Measurements from ENCODE around the gene ANKRD13A. TPM values are rescaled to one million over a fixed set of nuclear protein-coding genes. Genes with fewer than 3 reads are reported as not detected.

The ANKRD13A gene
- total and polyA plus RNA-seq, 2 of the 8 experiments (the other 6 are each of a cell fraction or from before 2014, with no cell fraction given) = 16.8 to 21.4 TPM

- TF ChIP-seq, protein P1, sequence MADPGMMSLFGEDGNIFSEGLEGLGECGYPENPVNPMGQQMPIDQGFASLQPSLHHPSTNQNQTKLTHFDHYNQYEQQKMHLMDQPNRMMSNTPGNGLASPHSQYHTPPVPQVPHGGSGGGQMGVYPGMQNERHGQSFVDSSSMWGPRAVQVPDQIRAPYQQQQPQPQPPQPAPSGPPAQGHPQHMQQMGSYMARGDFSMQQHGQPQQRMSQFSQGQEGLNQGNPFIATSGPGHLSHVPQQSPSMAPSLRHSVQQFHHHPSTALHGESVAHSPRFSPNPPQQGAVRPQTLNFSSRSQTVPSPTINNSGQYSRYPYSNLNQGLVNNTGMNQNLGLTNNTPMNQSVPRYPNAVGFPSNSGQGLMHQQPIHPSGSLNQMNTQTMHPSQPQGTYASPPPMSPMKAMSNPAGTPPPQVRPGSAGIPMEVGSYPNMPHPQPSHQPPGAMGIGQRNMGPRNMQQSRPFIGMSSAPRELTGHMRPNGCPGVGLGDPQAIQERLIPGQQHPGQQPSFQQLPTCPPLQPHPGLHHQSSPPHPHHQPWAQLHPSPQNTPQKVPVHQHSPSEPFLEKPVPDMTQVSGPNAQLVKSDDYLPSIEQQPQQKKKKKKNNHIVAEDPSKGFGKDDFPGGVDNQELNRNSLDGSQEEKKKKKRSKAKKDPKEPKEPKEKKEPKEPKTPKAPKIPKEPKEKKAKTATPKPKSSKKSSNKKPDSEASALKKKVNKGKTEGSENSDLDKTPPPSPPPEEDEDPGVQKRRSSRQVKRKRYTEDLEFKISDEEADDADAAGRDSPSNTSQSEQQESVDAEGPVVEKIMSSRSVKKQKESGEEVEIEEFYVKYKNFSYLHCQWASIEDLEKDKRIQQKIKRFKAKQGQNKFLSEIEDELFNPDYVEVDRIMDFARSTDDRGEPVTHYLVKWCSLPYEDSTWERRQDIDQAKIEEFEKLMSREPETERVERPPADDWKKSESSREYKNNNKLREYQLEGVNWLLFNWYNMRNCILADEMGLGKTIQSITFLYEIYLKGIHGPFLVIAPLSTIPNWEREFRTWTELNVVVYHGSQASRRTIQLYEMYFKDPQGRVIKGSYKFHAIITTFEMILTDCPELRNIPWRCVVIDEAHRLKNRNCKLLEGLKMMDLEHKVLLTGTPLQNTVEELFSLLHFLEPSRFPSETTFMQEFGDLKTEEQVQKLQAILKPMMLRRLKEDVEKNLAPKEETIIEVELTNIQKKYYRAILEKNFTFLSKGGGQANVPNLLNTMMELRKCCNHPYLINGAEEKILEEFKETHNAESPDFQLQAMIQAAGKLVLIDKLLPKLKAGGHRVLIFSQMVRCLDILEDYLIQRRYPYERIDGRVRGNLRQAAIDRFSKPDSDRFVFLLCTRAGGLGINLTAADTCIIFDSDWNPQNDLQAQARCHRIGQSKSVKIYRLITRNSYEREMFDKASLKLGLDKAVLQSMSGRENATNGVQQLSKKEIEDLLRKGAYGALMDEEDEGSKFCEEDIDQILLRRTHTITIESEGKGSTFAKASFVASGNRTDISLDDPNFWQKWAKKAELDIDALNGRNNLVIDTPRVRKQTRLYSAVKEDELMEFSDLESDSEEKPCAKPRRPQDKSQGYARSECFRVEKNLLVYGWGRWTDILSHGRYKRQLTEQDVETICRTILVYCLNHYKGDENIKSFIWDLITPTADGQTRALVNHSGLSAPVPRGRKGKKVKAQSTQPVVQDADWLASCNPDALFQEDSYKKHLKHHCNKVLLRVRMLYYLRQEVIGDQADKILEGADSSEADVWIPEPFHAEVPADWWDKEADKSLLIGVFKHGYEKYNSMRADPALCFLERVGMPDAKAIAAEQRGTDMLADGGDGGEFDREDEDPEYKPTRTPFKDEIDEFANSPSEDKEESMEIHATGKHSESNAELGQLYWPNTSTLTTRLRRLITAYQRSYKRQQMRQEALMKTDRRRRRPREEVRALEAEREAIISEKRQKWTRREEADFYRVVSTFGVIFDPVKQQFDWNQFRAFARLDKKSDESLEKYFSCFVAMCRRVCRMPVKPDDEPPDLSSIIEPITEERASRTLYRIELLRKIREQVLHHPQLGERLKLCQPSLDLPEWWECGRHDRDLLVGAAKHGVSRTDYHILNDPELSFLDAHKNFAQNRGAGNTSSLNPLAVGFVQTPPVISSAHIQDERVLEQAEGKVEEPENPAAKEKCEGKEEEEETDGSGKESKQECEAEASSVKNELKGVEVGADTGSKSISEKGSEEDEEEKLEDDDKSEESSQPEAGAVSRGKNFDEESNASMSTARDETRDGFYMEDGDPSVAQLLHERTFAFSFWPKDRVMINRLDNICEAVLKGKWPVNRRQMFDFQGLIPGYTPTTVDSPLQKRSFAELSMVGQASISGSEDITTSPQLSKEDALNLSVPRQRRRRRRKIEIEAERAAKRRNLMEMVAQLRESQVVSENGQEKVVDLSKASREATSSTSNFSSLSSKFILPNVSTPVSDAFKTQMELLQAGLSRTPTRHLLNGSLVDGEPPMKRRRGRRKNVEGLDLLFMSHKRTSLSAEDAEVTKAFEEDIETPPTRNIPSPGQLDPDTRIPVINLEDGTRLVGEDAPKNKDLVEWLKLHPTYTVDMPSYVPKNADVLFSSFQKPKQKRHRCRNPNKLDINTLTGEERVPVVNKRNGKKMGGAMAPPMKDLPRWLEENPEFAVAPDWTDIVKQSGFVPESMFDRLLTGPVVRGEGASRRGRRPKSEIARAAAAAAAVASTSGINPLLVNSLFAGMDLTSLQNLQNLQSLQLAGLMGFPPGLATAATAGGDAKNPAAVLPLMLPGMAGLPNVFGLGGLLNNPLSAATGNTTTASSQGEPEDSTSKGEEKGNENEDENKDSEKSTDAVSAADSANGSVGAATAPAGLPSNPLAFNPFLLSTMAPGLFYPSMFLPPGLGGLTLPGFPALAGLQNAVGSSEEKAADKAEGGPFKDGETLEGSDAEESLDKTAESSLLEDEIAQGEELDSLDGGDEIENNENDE (IDR thresholded peaks at IDR 0.05; ENCODE audit: insufficient replicate concordance, low read length) = no peak
- TF ChIP-seq SIX5 (IDR thresholded peaks at IDR 0.05; ENCODE audit: low read depth, low read length) (no peak), ATF2 (IDR thresholded peaks at IDR 0.05; ENCODE audit: low read length) (no peak), ASH2L (IDR thresholded peaks at IDR 0.05; ENCODE audit: low read length) (no peak), CEBPB (IDR thresholded peaks at IDR 0.05; ENCODE audit: low read depth, low read length) (no peak), TEAD4 (IDR thresholded peaks at IDR 0.05; ENCODE audit: low read depth, low read length) (no peak)
These were observed 43.0 kb downstream of the ANKRD13A start (continued) for GRCh38 chr12:110042264-110042663.

Measured in H1 (cell line).